IMR-90 (cell line): ENCODE data around the gene NRARP. TPM values are rescaled to one million over a fixed set of nuclear protein-coding genes. Genes with fewer than 3 reads are reported as not detected.

ENCODE experiments used
- ATAC-seq: fragments of 200-7000 bp; cut with Tn5 transposase; 2 replicates; pipeline ENCODE4 v1.9.1; 2020; ENCODE audit warnings: low read depth, mild to moderate bottlenecking, moderate library complexity
- BruUV-seq: library from RNA; stranded (reverse); fragments of 400-500 nt; replicated peaks from 2 replicates; lab custom pipeline; 2021; lab: Mats Ljungman, UMichigan
- CTCF ChIA-PET: fragments of 300-600 bp; formaldehyde crosslinking; extraction: SDS; loops from one replicate; lab custom pipeline; 2021; ENCODE audit warnings: antibody characterized with exemption; lab: Yijun Ruan, JAX
- POLR2A ChIA-PET: fragments of 300-600 bp; sonication (Branson Sonifier 250); formaldehyde crosslinking; loops from one replicate; lab custom pipeline; 2022; ENCODE audit warnings: antibody characterized with exemption; ENCODE audit not compliant: unreplicated experiment; lab: Charles Lee
- DNase-seq: peaks from one replicate; pipeline ENCODE4 v3.0.0; 2013
- H2AFZ ChIP-seq: replicated peaks from 2 replicates; pipeline ENCODE3; 2013; ENCODE audit warnings: low read length, mild to moderate bottlenecking; ENCODE audit not compliant: poor library complexity
- H2AK5ac ChIP-seq: 2 replicates; pipeline ENCODE4 v1.6.1; 2013; ENCODE audit warnings: low read depth, low read length, inconsistent platforms
- H2AK9ac ChIP-seq: replicated peaks from 2 replicates; pipeline ENCODE3; 2013; ENCODE audit warnings: mild to moderate bottlenecking, low read depth, low read length, moderate library complexity; ENCODE audit not compliant: poor library complexity
- H2BK120ac ChIP-seq: 2 replicates; pipeline ENCODE4 v1.6.1; 2013; ENCODE audit warnings: low read depth, low read length, inconsistent platforms
- H2BK15ac ChIP-seq: 3 replicates; pipeline ENCODE4 v1.6.1; 2013; ENCODE audit warnings: low read depth, low read length, inconsistent platforms
- H2BK20ac ChIP-seq: 2 replicates; pipeline ENCODE4 v1.6.1; 2013; ENCODE audit warnings: low read depth, mild to moderate bottlenecking, inconsistent platforms, low read length, moderate library complexity
- H2BK5ac ChIP-seq: 2 replicates; pipeline ENCODE4 v1.6.1; 2013; ENCODE audit warnings: mild to moderate bottlenecking, low read depth, low read length, inconsistent platforms; ENCODE audit not compliant: poor library complexity, severe bottlenecking
- H3K14ac ChIP-seq: replicated peaks from 2 replicates; pipeline ENCODE4 v1.6.1; 2013; ENCODE audit warnings: low read depth, low read length, inconsistent platforms
- H3K18ac ChIP-seq: 2 replicates; pipeline ENCODE4 v1.6.1; 2013; ENCODE audit warnings: low read depth, low read length, control low read depth
- H3K23ac ChIP-seq: 2 replicates; pipeline ENCODE4 v1.6.1; 2013; ENCODE audit warnings: low read depth, low read length, inconsistent platforms
- H3K27ac ChIP-seq: 2 replicates; pipeline ENCODE4 v1.5.1; 2013; ENCODE audit warnings: mild to moderate bottlenecking, control low read depth, low read length; ENCODE audit not compliant: insufficient read depth
- H3K27me3 ChIP-seq: 2 replicates; pipeline ENCODE4 v1.6.1; 2013; ENCODE audit warnings: low read length; ENCODE audit not compliant: control insufficient read depth, insufficient read depth
- H3K36me3 ChIP-seq: 2 replicates; pipeline ENCODE4 v1.6.1; 2013; ENCODE audit warnings: low read length, mixed read lengths; ENCODE audit not compliant: control insufficient read depth, insufficient read depth
- H3K4ac ChIP-seq: 2 replicates; pipeline ENCODE4 v1.6.1; 2013; ENCODE audit warnings: low read depth, low read length, inconsistent platforms
- H3K4me1 ChIP-seq: 2 replicates; pipeline ENCODE4 v1.6.1; 2013; ENCODE audit warnings: low read length, mixed read lengths; ENCODE audit not compliant: control insufficient read depth, insufficient read depth
- H3K4me2 ChIP-seq: 2 replicates; pipeline ENCODE4 v1.6.1; 2013; ENCODE audit warnings: low read depth, mild to moderate bottlenecking, control low read depth, low read length, moderate library complexity
- H3K4me3 ChIP-seq: 2 replicates; pipeline ENCODE4 v1.5.1; 2013; ENCODE audit warnings: low read depth, mild to moderate bottlenecking, control low read depth, low read length, moderate library complexity; ENCODE audit not compliant: insufficient read depth
- H3K56ac ChIP-seq: 2 replicates; pipeline ENCODE4 v1.6.1; 2013; ENCODE audit warnings: low read length, inconsistent platforms; ENCODE audit not compliant: insufficient read depth; ENCODE audit errors: extremely low read depth
- H3K79me1 ChIP-seq, 2 experiments: 2 replicates each; pipeline ENCODE4 v1.6.1; 2013; ENCODE audit warnings: low read length in 2 of 2, inconsistent platforms in 1 of 2, low read depth in 1 of 2
- H3K9ac ChIP-seq: 2 replicates; pipeline ENCODE4 v1.6.1; 2013; ENCODE audit warnings: low read depth, low read length, control low read depth
- H3K9me1 ChIP-seq: 2 replicates; pipeline ENCODE4 v1.6.1; 2013; ENCODE audit warnings: low read length, inconsistent platforms; ENCODE audit not compliant: insufficient read depth
- H3K9me3 ChIP-seq: 2 replicates; pipeline ENCODE4 v1.6.1; 2013; ENCODE audit warnings: low read length; ENCODE audit not compliant: control insufficient read depth, insufficient read depth
- H4K20me1 ChIP-seq: 2 replicates; pipeline ENCODE4 v1.6.1; 2013; ENCODE audit warnings: low read length, inconsistent platforms; ENCODE audit not compliant: insufficient read depth
- H4K5ac ChIP-seq: 2 replicates; pipeline ENCODE4 v1.6.1; 2013; ENCODE audit warnings: mild to moderate bottlenecking, low read depth, low read length, control low read depth
- H4K8ac ChIP-seq, 2 experiments: 2 replicates each; pipeline ENCODE4 v1.6.1; 2013; ENCODE audit warnings: low read depth in 2 of 2, low read length in 2 of 2, control low read depth in 1 of 2, inconsistent platforms in 1 of 2
- H4K91ac ChIP-seq: 2 replicates; pipeline ENCODE4 v1.6.1; 2013; ENCODE audit warnings: low read depth, low read length, inconsistent platforms; ENCODE audit not compliant: insufficient read depth
- CEBPB ChIP-seq: IDR thresholded peaks from 2 replicates; pipeline ENCODE4 v1.6.1; 2012; ENCODE audit warnings: low read depth, low read length, improper control_type of control experiment
- CHD1 ChIP-seq: IDR thresholded peaks from 2 replicates; pipeline ENCODE4 v1.6.1; 2012; ENCODE audit warnings: low read depth, low read length, improper control_type of control experiment
- POLR2A ChIP-seq: IDR thresholded peaks from 2 replicates; pipeline ENCODE4 v1.6.1; 2012; ENCODE audit warnings: mild to moderate bottlenecking, low read depth, low read length
- WGBS, 2 experiments: methylation state at CpG; one replicate each; pipeline versions ENCODE4 v1.1.5 to v1.1.7; 2013; ENCODE audit warnings: missing lambda C conversion rate in 2 of 2; ENCODE audit not compliant: insufficient read length in 1 of 2; ENCODE audit errors: extremely low coverage in 2 of 2; 5-methylcytosine and 5-hydroxymethylcytosine counted together
- dilution Hi-C: fragments of 300-500 bp; cut with HindIII; formaldehyde crosslinking; loops from one replicate; pipeline ENCODE4 v1.14.3; 2018; ENCODE audit warnings: low sequenced_read_pairs; ENCODE audit not compliant: unreplicated experiment
- in situ Hi-C: fragments of 300-500 bp; cut with MboI; formaldehyde crosslinking; loops from 3 replicates; pipeline ENCODE4 v1.14.3; 2019; ENCODE audit warnings: low sequenced_read_pairs, inconsistent platforms, mixed read lengths
- intact Hi-C: fragments of 100-400 bp; cut with micrococcal nuclease; formaldehyde crosslinking; loops from 2 replicates; pipeline ENCODE4 v1.10.0; 2022
- polyA plus RNA-seq, 3 experiments: library from polyadenylated mRNA; depleted of rRNA; stranded (reverse); fragments of >200 nt; gene quantifications; 2 replicates each; pipeline ENCODE4 v1.2.3, GENCODE V29; 2012; ENCODE audit warnings: low replicate concordance in 1 of 3
- total RNA-seq: library from RNA; depleted of rRNA; stranded (reverse); fragments of >200 nt; gene quantifications from 2 replicates; pipeline ENCODE4 v1.2.3, GENCODE V29; 2012

NRARP gene
- total and polyA plus RNA-seq, 2 of the 4 experiments (the other 2 are of a cell fraction): 0.15 TPM; not detected in 1

- intact Hi-C loops (no loop called here), in situ Hi-C loops (no loop called here), dilution Hi-C loops (no loop called here)
- H3K4me3 ChIP-seq: no peak overlapping the region
- H3K27ac ChIP-seq: no peak overlapping the region
- H2BK120ac ChIP-seq: no peak overlapping the region
- H3K23ac ChIP-seq: no peak overlapping the region
- H3K79me1 ChIP-seq: peaks cover 8 to 24% of the 10 kb centered on the region in 2 experiments; a peak in 3 of 4 replicates
- no peak overlapping the region for H3K9ac ChIP-seq
- 89% methylated on average over 21 of the region's 35 CpGs; no CpG with 5 or more reads in 1 of the 2 experiments for WGBS, 2 experiments
- BruUV-seq: no TSS peak
- H4K8ac ChIP-seq: no peak overlapping the region
- no peak overlapping the region for H2BK15ac ChIP-seq
- H3K56ac ChIP-seq: no peak overlapping the region
- DNase-seq: no peak
- H2AK5ac ChIP-seq: no peak overlapping the region
- H3K4ac ChIP-seq: no peak overlapping the region
- no peak for ATAC-seq
- H2AFZ ChIP-seq: peak overlapping the region; percentile 21
- no peak overlapping the region for H3K4me2 ChIP-seq
- H2AK9ac ChIP-seq: no peak overlapping the region
- H3K9me3 ChIP-seq: no peaks in the 10 kb centered on the region
- no peak overlapping the region for H2BK20ac ChIP-seq
- H3K14ac ChIP-seq: no peak overlapping the region
- TF ChIP-seq CEBPB (no peak), POLR2A (no peak), CHD1 (no peak)
- ChIA-PET CTCF (no interaction called here), POLR2A (no interaction called here)
- H3K9me1 ChIP-seq: no peaks in the 10 kb centered on the region
- no peak overlapping the region for H3K18ac ChIP-seq
- no peak overlapping the region for H2BK5ac ChIP-seq
- H3K27me3 ChIP-seq: no peaks in the 10 kb centered on the region
- no peak overlapping the region for H4K91ac ChIP-seq
- peaks cover 11% of the 10 kb centered on the region for H4K20me1 ChIP-seq
- H3K36me3 ChIP-seq: peaks cover 8% of the 10 kb centered on the region
- H3K4me1 ChIP-seq: peaks cover 11% of the 10 kb centered on the region
- H4K5ac ChIP-seq: no peak overlapping the region
Measured at GRCh38 chr9:137252555-137253506, 49.2 kb downstream of the NRARP start.
